Adrenal gland (tissue), 5 donors: ENCODE measurements around the gene ZNF470.

Source experiments
- CTCF ChIP-seq, 6 experiments: fragments of 450-650 bp in 4 of 6; fragments of 200-600 bp in 2 of 6; sonication (generic) in 1 of 6; IDR thresholded peaks; 1 replicate in 5 of 6; 2 replicates in 1 of 6; pipeline versions ENCODE4 v1.5.1 to v1.8.0; 2016 to 2021; ENCODE audit warnings: antibody characterized with exemption in 6 of 6, mild to moderate bottlenecking in 2 of 6, moderate library complexity in 1 of 6
- POLR2A ChIP-seq, 2 donors: fragments of 450-650 bp; IDR thresholded peaks; one replicate each; pipeline ENCODE4 v1.6.1; 2017; ENCODE audit warnings: antibody characterized with exemption in 2 of 2, mild to moderate bottlenecking in 2 of 2, moderate library complexity in 1 of 2
- donor health status: DM: no; HTN: no; CAD: no.

GRCh38 chr19:56612737-56613136 is 45.5 kb downstream of the ZNF470 start:
- no peak for TF ChIP-seq POLR2A (IDR thresholded peaks at IDR 0.05)
- no peak for TF ChIP-seq CTCF (IDR thresholded peaks at IDR 0.05)
